ENCODE data around the gene DRD2.

The DRD2 gene

GRCh38 chr11:113487622-113488021, 12.4 kb upstream of the DRD2 start:
- Histone ChIP-seq H3K9me2 (replicated peaks; ENCODE audit: insufficient read depth, low read length) (no peaks in the 10 kb centered on the region), H3K9me3 (ENCODE audit: insufficient read depth, low read length) (no peaks in the 10 kb centered on the region), H3K27me3 (ENCODE audit: low read length) (no peaks in the 10 kb centered on the region)

GRCh38 chr11:113484223-113484622, 9.0 kb upstream of the DRD2 start:
- Histone ChIP-seq H3K4me2 (ENCODE audit: low read depth, low read length, poor library complexity, severe bottlenecking) (no peak overlapping the region), H3K27me3 (ENCODE audit: low read length) (no peaks in the 10 kb centered on the region), H3K27ac (ENCODE audit: low read depth, low read length) (no peak overlapping the region), H3K79me2 (ENCODE audit: insufficient read depth, low read length) (no peaks in the 10 kb centered on the region), H4K20me1 (ENCODE audit: low read depth, low read length) (no peaks in the 10 kb centered on the region), H3F3A (ENCODE audit: insufficient read depth) (no peaks in the 10 kb centered on the region), H3K9me3 (ENCODE audit: insufficient read depth, low read length) (no peaks in the 10 kb centered on the region), H2AFZ (ENCODE audit: low read depth, low read length, severe bottlenecking) (no peak overlapping the region), H3K9ac (ENCODE audit: low read length) (no peak overlapping the region), H3K36me3 (ENCODE audit: low read length) (no peaks in the 10 kb centered on the region), H3K9me2 (replicated peaks; ENCODE audit: insufficient read depth, low read length) (no peaks in the 10 kb centered on the region), H3K4me3 (ENCODE audit: insufficient read depth, low read length, poor library complexity, severe bottlenecking) (no peak overlapping the region)
- TF ChIP-seq EZH2phosphoT487 (conservative IDR thresholded peaks at IDR 0.05; ENCODE audit: low read length) (no peak), CTCF (IDR thresholded peaks at IDR 0.05; ENCODE audit: insufficient read depth, low read length, poor library complexity, severe bottlenecking) (no peak)

More at GRCh38 chr11:113487622-113488021, 12.4 kb upstream of the DRD2 start:
- no peak overlapping the region for H3K9ac ChIP-seq (ENCODE audit: low read length)
- no peak overlapping the region for H3K27ac ChIP-seq (ENCODE audit: low read depth, low read length)
- no peaks in the 10 kb centered on the region for H4K20me1 ChIP-seq (ENCODE audit: low read depth, low read length)
- TF ChIP-seq EZH2phosphoT487 (conservative IDR thresholded peaks at IDR 0.05; ENCODE audit: low read length): no peak
- no peak for TF ChIP-seq CTCF (IDR thresholded peaks at IDR 0.05; ENCODE audit: insufficient read depth, low read length, poor library complexity, severe bottlenecking)
- no peak overlapping the region for H3K4me3 ChIP-seq (ENCODE audit: insufficient read depth, low read length, poor library complexity, severe bottlenecking)
- no peaks in the 10 kb centered on the region for H3K79me2 ChIP-seq (ENCODE audit: insufficient read depth, low read length)
- no peak overlapping the region for H2AFZ ChIP-seq (ENCODE audit: low read depth, low read length, severe bottlenecking)
- H3K36me3 ChIP-seq (ENCODE audit: low read length): no peaks in the 10 kb centered on the region
- H3F3A ChIP-seq (ENCODE audit: insufficient read depth): no peaks in the 10 kb centered on the region
- no peak overlapping the region for H3K4me2 ChIP-seq (ENCODE audit: low read depth, low read length, poor library complexity, severe bottlenecking)

- no peak for TF ChIP-seq EZH2phosphoT487 (conservative IDR thresholded peaks at IDR 0.05; ENCODE audit: low read length)
- no peak for TF ChIP-seq CTCF (IDR thresholded peaks at IDR 0.05; ENCODE audit: insufficient read depth, low read length, poor library complexity, severe bottlenecking)
- Histone ChIP-seq H3K9ac (ENCODE audit: low read length) (no peak overlapping the region), H2AFZ (ENCODE audit: low read depth, low read length, severe bottlenecking) (no peak overlapping the region), H3K9me3 (ENCODE audit: insufficient read depth, low read length) (no peaks in the 10 kb centered on the region), H3K9me2 (replicated peaks; ENCODE audit: insufficient read depth, low read length) (no peaks in the 10 kb centered on the region), H3K27me3 (ENCODE audit: low read length) (no peaks in the 10 kb centered on the region), H3F3A (ENCODE audit: insufficient read depth) (no peaks in the 10 kb centered on the region), H3K4me2 (ENCODE audit: low read depth, low read length, poor library complexity, severe bottlenecking) (no peak overlapping the region), H3K4me3 (ENCODE audit: insufficient read depth, low read length, poor library complexity, severe bottlenecking) (no peak overlapping the region), H3K27ac (ENCODE audit: low read depth, low read length) (no peak overlapping the region), H4K20me1 (ENCODE audit: low read depth, low read length) (no peaks in the 10 kb centered on the region), H3K79me2 (ENCODE audit: insufficient read depth, low read length) (no peaks in the 10 kb centered on the region), H3K36me3 (ENCODE audit: low read length) (no peaks in the 10 kb centered on the region)
Measured at GRCh38 chr11:113481672-113482071, 6.5 kb upstream of the DRD2 start.
